Panc1 (cell line): ENCODE results near the gene ADO. TPM values are rescaled to one million over a fixed set of nuclear protein-coding genes. Genes with fewer than 3 reads are reported as not detected.
A peak's percentile ranks its signal among the peaks of the same experiment; 100 is the strongest.

Experiments
- ATAC-seq: fragments of 200-7000 bp; cut with Tn5 transposase; 2 replicates; pipeline ENCODE4 v1.9.1; 2020; ENCODE audit warnings: mild to moderate bottlenecking, moderate library complexity
- BruUV-seq: library from RNA; stranded (reverse); fragments of 400-500 nt; replicated peaks from 2 replicates; lab custom pipeline; 2021; lab: Mats Ljungman, UMichigan
- CTCF ChIA-PET: fragments of 300-600 bp; sonication (Branson Sonifier 250); formaldehyde crosslinking; loops from one replicate; lab custom pipeline; 2022; ENCODE audit warnings: antibody characterized with exemption; lab: Charles Lee
- POLR2A ChIA-PET: fragments of 300-600 bp; sonication (Branson Sonifier 250); formaldehyde crosslinking; loops from one replicate; lab custom pipeline; 2022; ENCODE audit warnings: antibody characterized with exemption; lab: Charles Lee
- DNase-seq: peaks from one replicate; pipeline ENCODE4 v3.0.0-alpha.2; 2010; ENCODE audit warnings: low read depth, low spot score
- H3K27ac ChIP-seq: 2 replicates; pipeline ENCODE4 v1.5.1; 2011; ENCODE audit warnings: mild to moderate bottlenecking, low read length, inconsistent platforms
- H3K27me3 ChIP-seq: fragments of 200-500 bp; sonication (Bioruptor generic); 2 replicates; pipeline ENCODE4 v1.6.0; 2014; ENCODE audit warnings: low read length, inconsistent platforms; ENCODE audit not compliant: control insufficient read depth, insufficient read depth
- H3K36me3 ChIP-seq: fragments of 200-500 bp; sonication (Bioruptor generic); 2 replicates; pipeline ENCODE4 v1.5.1; 2014; ENCODE audit warnings: inconsistent platforms, mild to moderate bottlenecking, low read length, moderate library complexity; ENCODE audit not compliant: control insufficient read depth, insufficient read depth
- H3K4me1 ChIP-seq: 2 replicates; pipeline ENCODE4 v1.5.1; 2011; ENCODE audit warnings: inconsistent platforms, mild to moderate bottlenecking, low read length, moderate library complexity; ENCODE audit not compliant: control insufficient read depth, insufficient read depth
- H3K4me3 ChIP-seq, 2 experiments: 2 replicates each; pipeline ENCODE4 v1.5.1; 2011 to 2012; ENCODE audit warnings: low read depth in 2 of 2, low read length in 2 of 2, mild to moderate bottlenecking in 2 of 2, inconsistent platforms in 1 of 2, moderate library complexity in 1 of 2
- H3K9me3 ChIP-seq: fragments of 200-500 bp; sonication (Bioruptor generic); 2 replicates; pipeline ENCODE4 v1.5.1; 2014; ENCODE audit warnings: low read depth, mild to moderate bottlenecking, inconsistent platforms, low read length, moderate library complexity; ENCODE audit not compliant: control insufficient read depth, insufficient read depth
- POLR2AphosphoS5 ChIP-seq: IDR thresholded peaks from 2 replicates; pipeline ENCODE4 v1.6.1; 2012; ENCODE audit warnings: mild to moderate bottlenecking, low read depth, low read length, moderate library complexity
- SIN3A ChIP-seq: IDR thresholded peaks from 2 replicates; pipeline ENCODE4 v1.6.1; 2012; ENCODE audit warnings: low read depth, mild to moderate bottlenecking, low read length, moderate library complexity, borderline replicate concordance; ENCODE audit not compliant: insufficient read depth
- TCF7L2 ChIP-seq: IDR thresholded peaks from 2 replicates; pipeline ENCODE4 v1.6.1; 2011; ENCODE audit warnings: mild to moderate bottlenecking, low read depth, low read length, inconsistent platforms
- in situ Hi-C: cut with HindIII; loops from 2 replicates; pipeline ENCODE4 v1.10.0; 2016; ENCODE audit warnings: low sequenced_read_pairs, low pct_unique_long_range_greater_than_20kb
- intact Hi-C: fragments of 100-400 bp; cut with micrococcal nuclease; formaldehyde crosslinking; loops from one replicate; pipeline ENCODE4 v1.10.0; 2022; ENCODE audit not compliant: unreplicated experiment
- total RNA-seq: library from RNA; stranded (reverse); gene quantifications from one replicate; pipeline ENCODE4 v1.2.1, GENCODE V29; 2021; ENCODE audit not compliant: unreplicated experiment
- TF ChIP-seq, protein P1 (sequence below), 2 experiments: IDR thresholded peaks; 2 replicates each; pipeline ENCODE4 v1.6.1; 2011 to 2012; ENCODE audit warnings: low read depth in 2 of 2, control low read depth in 1 of 2, low read length in 1 of 2, mild to moderate bottlenecking in 1 of 2, moderate library complexity in 1 of 2; ENCODE audit not compliant: insufficient read depth in 1 of 2
- TF ChIP-seq, protein P2 (sequence below): fragments of 450-650 bp; IDR thresholded peaks from 2 replicates; pipeline ENCODE4 v1.5.1; 2017; ENCODE audit warnings: mild to moderate bottlenecking

The ADO gene
- total RNA-seq, 1 experiment from 2014 or later, result 24.9 TPM

DNA sequence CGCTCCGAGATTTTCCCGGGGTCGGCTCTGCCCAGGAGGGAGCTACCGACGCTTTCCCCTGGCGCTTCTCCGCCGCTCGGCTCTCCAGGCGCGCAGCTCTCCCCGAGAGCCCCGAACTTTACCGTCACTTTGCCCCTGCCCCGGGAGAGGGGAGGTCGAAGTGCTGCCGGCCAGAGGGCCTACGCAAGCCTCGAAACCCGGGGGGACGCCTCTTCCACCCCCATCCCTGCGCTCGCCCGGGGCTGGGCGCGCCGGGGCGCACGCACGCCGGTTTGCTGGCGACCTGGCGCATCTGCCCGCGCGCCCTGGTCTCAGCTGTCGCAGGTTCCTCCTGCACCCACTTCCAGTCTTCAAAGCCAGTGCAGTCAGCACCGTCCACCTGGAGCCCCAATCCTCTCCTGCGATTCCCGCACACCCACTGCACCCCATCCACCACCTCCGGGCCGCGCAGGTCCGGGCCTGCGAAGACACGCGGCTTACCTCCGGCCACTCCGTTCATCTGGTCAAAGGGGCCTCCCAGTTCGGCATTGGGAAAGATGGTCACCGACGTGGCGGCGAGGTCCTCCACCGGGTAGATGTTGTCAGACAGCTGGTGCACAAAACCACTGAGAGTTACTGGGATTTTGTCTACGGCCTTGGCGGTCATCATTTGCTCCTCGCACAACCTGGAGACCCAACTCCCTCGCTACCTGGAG lies 11.0 kb downstream of the ADO start:
- ChIA-PET CTCF (interaction anchor here (0.5 to 1.1 kb wide), 3 partner anchors 37 to 777 kb away, joined by 3 to 4 read pairs (median 3); no protein-coding TSS in a partner anchor), POLR2A (interaction anchor here (0.6 kb wide), 1 partner anchor 177 kb away, joined by 3 read pairs; no protein-coding TSS in a partner anchor)
- H3K9me3 ChIP-seq, result no peaks in the 10 kb centered on the region
- DNase-seq, result no peak
- TF ChIP-seq TCF7L2 (no peak), SIN3A (no peak), POLR2AphosphoS5 (no peak)
- TF ChIP-seq, protein P1, sequence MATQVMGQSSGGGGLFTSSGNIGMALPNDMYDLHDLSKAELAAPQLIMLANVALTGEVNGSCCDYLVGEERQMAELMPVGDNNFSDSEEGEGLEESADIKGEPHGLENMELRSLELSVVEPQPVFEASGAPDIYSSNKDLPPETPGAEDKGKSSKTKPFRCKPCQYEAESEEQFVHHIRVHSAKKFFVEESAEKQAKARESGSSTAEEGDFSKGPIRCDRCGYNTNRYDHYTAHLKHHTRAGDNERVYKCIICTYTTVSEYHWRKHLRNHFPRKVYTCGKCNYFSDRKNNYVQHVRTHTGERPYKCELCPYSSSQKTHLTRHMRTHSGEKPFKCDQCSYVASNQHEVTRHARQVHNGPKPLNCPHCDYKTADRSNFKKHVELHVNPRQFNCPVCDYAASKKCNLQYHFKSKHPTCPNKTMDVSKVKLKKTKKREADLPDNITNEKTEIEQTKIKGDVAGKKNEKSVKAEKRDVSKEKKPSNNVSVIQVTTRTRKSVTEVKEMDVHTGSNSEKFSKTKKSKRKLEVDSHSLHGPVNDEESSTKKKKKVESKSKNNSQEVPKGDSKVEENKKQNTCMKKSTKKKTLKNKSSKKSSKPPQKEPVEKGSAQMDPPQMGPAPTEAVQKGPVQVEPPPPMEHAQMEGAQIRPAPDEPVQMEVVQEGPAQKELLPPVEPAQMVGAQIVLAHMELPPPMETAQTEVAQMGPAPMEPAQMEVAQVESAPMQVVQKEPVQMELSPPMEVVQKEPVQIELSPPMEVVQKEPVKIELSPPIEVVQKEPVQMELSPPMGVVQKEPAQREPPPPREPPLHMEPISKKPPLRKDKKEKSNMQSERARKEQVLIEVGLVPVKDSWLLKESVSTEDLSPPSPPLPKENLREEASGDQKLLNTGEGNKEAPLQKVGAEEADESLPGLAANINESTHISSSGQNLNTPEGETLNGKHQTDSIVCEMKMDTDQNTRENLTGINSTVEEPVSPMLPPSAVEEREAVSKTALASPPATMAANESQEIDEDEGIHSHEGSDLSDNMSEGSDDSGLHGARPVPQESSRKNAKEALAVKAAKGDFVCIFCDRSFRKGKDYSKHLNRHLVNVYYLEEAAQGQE (IDR thresholded peaks at IDR 0.05; ENCODE audit: insufficient read depth in 1 of 2, low read depth in 2 of 2, low read length in 1 of 2), result no peak
- TF ChIP-seq, protein P2, sequence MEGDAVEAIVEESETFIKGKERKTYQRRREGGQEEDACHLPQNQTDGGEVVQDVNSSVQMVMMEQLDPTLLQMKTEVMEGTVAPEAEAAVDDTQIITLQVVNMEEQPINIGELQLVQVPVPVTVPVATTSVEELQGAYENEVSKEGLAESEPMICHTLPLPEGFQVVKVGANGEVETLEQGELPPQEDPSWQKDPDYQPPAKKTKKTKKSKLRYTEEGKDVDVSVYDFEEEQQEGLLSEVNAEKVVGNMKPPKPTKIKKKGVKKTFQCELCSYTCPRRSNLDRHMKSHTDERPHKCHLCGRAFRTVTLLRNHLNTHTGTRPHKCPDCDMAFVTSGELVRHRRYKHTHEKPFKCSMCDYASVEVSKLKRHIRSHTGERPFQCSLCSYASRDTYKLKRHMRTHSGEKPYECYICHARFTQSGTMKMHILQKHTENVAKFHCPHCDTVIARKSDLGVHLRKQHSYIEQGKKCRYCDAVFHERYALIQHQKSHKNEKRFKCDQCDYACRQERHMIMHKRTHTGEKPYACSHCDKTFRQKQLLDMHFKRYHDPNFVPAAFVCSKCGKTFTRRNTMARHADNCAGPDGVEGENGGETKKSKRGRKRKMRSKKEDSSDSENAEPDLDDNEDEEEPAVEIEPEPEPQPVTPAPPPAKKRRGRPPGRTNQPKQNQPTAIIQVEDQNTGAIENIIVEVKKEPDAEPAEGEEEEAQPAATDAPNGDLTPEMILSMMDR, result no peak
- H3K27me3 ChIP-seq, result peaks cover 32% of the 10 kb centered on the region
- H3K4me1 ChIP-seq, result peaks cover 11% of the 10 kb centered on the region
- H3K27ac ChIP-seq, result no peak overlapping the region
- H3K4me3 ChIP-seq, result peak overlapping the region; percentile 68 to 87
- BruUV-seq, result TSS peak; percentile 99
- ATAC-seq, result no peak
- intact Hi-C loops (loop anchor here (5.0 to 10.0 kb wide), 3 partner anchors 267 to 551 kb away; partner anchors contain the start of gene RTKN2), in situ Hi-C loops (no loop called here)
- H3K36me3 ChIP-seq, result no peaks in the 10 kb centered on the region

DNA sequence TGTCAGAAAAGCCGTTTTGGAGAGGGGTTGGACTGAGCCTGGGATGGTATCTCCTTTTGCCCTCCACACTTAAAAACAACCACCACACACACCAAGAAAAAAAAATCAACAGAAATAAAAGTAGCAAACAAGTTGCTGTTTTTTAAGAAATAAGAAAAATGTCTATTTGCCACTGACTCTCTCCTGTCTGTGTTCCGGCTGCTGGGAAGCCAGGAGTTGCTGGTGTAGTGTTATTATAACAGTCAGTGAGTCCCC lies 11.5 kb downstream of the ADO start:
- BruUV-seq, result no TSS peak
- CTCF ChIA-PET, result no interaction called here
- H3K27me3 ChIP-seq, result peaks cover 34% of the 10 kb centered on the region
- in situ Hi-C loops (no loop called here), intact Hi-C loops (loop anchor here (5.0 to 10.0 kb wide), 3 partner anchors 266 to 551 kb away; partner anchors contain the start of gene RTKN2)
- no peak for TF ChIP-seq SIN3A
- no peak for TF ChIP-seq TCF7L2
- TF ChIP-seq POLR2AphosphoS5, result no peak
- TF ChIP-seq, protein P2, result no peak
- TF ChIP-seq, protein P1 (IDR thresholded peaks at IDR 0.05; ENCODE audit: insufficient read depth in 1 of 2, low read depth in 2 of 2, low read length in 1 of 2), result no peak
- no peaks in the 10 kb centered on the region for H3K9me3 ChIP-seq
- H3K36me3 ChIP-seq, result no peaks in the 10 kb centered on the region
- POLR2A ChIA-PET, result interaction anchor here (0.6 to 0.7 kb wide), 2 partner anchors 178 to 197 kb away, joined by 3 read pairs; no protein-coding TSS in a partner anchor
- peaks cover 11% of the 10 kb centered on the region for H3K4me1 ChIP-seq
- H3K4me3 ChIP-seq, result peak overlapping the region; percentile 68 to 87
- ATAC-seq (no peak), DNase-seq (no peak)
- no peak overlapping the region for H3K27ac ChIP-seq
